GM12865 (cell line): ENCODE results near the gene ADM5.
A peak's percentile ranks its signal among the peaks of the same experiment; 100 is the strongest.
"Not testable (repeated sequence)": the region's sequence is repeated elsewhere in the genome, so short reads cannot be mapped to it uniquely, and the experiment has no call there.

Experiments
- DNase-seq: peaks from one replicate; pipeline ENCODE4 v3.0.0; 2010; ENCODE audit warnings: low read depth
- H3K4me3 ChIP-seq: 2 replicates; pipeline ENCODE4 v1.5.1; 2011; ENCODE audit warnings: mild to moderate bottlenecking, low read depth, low read length, control low read depth
- TF ChIP-seq, protein P1 (sequence below): IDR thresholded peaks from 2 replicates; pipeline ENCODE4 v1.5.1; 2011; ENCODE audit warnings: low read length, control low read depth, low read depth, inconsistent platforms; ENCODE audit not compliant: insufficient read depth; ENCODE audit errors: missing control alignments

The ADM5 gene

DNA sequence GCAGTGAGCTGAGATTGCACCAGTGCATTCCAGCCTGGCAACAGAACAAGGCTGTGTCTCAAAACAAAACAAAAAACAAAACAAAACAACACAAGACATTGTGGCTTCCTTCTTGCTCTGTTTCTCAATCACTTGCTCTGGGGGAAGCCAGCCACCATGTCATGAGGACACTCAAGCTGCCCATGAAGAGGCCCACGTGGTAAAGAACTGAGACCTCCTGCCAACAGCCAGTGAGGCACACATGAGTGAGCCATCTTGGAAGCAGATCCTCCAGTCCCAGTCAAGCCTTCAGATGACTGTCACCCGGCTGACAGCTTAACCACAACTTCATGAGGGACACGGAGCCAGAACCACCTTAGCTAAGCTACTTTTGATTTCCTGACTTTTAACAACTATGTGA, 26.8 kb downstream of the ADM5 start:
- no peak for DNase-seq
- TF ChIP-seq, protein P1, sequence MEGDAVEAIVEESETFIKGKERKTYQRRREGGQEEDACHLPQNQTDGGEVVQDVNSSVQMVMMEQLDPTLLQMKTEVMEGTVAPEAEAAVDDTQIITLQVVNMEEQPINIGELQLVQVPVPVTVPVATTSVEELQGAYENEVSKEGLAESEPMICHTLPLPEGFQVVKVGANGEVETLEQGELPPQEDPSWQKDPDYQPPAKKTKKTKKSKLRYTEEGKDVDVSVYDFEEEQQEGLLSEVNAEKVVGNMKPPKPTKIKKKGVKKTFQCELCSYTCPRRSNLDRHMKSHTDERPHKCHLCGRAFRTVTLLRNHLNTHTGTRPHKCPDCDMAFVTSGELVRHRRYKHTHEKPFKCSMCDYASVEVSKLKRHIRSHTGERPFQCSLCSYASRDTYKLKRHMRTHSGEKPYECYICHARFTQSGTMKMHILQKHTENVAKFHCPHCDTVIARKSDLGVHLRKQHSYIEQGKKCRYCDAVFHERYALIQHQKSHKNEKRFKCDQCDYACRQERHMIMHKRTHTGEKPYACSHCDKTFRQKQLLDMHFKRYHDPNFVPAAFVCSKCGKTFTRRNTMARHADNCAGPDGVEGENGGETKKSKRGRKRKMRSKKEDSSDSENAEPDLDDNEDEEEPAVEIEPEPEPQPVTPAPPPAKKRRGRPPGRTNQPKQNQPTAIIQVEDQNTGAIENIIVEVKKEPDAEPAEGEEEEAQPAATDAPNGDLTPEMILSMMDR, result no peak
- no peak overlapping the region for H3K4me3 ChIP-seq

DNA sequence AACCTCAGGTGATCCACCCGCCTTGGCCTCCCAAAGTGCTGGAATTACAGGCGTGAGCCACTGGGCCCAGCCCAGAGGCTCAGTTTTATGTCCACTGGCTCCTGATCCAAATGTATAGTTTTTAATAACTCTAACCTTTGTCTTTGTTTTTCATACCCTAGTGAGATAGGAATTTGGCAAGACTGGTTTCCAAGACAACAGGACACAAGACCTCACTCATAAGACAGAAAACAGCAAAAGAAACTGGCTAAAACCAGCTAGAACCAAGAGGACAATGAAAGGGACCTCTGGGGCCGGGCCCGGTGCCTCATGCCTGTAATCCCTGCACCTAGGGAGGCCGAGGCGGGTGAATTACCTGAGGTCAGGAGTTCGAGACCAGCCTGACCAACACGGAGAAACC, 29.1 kb downstream of the ADM5 start:
- H3K4me3 ChIP-seq, result no peak overlapping the region
- DNase-seq, result no peak
- TF ChIP-seq, protein P1, result no peak

DNA sequence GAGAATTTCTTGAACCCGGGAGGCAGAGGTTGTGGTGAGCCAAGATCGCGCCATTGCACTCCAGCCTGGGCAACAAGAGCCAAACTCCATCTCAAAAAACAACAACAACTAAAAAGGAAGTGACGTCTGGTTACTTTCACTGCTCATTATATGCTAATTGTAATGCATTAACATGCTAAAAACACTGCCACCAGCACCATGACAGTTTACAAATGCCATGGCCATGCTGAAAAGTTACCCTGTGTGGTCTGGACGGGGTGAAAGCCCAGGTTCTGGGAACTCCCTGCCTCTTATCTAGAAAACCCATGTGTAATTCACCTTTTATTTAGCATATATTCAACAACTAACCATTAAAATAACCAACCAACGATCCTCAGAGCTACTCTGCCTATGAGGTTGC, 29.6 kb downstream of the ADM5 start:
- no peak for DNase-seq
- H3K4me3 ChIP-seq, result no peak overlapping the region
- TF ChIP-seq, protein P1, result no peak

DNA sequence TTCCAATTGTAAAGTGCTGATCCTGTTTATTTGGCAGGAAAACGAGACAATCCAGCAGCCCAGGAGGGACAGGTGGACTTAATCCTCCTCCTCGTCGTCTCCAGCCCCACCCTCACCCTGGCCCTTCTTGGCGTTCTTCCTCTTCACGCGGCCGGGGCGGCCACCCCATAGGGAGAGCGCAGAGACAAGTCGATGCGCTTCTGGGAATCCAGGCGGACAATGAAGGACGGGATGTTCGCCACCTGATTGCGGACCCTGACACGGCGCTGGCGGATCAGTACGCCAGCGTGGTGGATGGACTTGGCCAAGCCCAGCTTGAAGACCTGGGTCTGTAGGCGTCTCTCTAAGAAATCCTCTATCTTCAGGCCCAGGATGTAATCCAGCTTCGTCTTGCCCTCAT, 30.0 kb downstream of the ADM5 start:
- not testable (repeated sequence) for DNase-seq, H3K4me3 ChIP-seq

DNA sequence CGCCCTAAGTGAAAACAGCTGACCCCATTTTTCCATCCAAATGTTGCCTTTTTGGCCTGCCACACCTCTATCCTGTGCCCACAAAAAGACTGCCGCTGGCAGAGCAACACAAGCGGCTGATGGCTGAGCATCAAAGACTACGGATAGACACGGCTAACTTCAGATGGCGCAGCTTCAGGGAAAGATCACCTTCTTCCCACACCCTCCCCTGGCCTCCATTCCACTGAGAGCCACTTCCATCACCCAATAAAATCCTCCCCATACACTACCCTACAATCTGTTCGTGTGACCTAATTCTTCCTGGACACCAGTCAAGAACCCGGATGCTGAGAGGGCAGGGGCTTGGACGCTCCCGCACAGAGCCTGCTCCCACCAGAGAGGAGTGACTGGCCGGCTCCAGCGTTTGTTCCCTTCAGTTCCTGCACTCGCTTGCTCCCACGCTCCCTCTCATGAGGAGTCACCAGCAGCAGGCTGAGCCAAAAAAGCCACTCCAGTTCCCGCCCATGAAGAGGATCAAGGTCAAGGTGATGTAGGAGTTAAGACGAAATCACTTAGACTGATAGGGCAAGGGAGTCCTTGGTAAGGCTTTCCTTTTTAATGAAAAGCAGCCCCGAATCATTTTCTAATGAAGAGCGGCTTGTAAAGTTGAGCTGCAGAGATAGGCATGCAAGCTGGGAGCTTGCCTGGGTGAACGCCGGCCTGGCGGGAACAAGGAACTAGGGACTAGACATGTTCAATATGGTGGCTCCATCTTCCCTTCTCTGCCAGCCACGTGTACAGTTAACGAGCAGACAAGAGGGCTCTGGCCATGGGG, 38.0 kb downstream of the ADM5 start:
- H3K4me3 ChIP-seq, result no peak overlapping the region
- TF ChIP-seq, protein P1, result no peak
- no peak for DNase-seq

DNA sequence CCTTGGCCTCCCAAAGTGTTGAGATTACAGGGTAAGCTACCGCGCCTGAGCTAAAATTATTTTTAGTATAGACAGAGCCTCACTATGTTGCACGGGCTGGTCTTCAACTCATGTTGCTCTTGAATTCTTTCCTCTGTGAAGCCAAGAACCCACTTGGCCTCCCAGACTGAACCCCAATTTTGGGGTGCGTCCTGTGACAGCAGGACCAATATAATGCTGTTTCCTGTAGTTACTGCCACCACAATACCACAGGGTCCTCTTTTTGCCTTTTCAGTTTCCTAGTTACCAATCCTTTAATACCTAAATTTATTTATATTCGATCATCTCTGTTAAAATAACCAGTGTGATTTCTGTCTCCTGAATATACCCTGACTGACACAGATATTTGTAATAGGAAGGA, 40.8 kb downstream of the ADM5 start:
- TF ChIP-seq, protein P1, result no peak
- H3K4me3 ChIP-seq, result no peak overlapping the region
- no peak for DNase-seq

DNA sequence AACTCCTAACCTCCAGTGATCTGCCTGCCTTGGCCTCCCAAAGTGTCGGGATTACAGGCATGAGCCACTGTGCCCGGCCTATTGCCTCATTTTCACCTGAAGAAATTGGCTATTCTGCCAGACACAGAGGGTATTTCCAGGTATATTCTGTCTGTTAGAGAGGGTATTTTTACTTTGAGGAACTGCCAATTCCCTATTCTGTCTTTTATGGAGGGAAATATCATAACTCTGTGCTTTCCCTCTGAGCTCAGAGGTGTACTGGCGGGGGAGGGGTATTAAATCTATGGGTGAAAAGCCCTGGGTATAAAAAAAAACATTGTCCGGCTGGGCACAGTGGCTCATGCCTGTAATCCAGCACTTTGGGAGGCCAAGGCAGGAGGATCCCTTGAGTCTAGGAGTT, 48.9 kb downstream of the ADM5 start:
- H3K4me3 ChIP-seq, result no peak overlapping the region
- DNase-seq, result peak; percentile 23
- TF ChIP-seq, protein P1, result no peak
